AML-193 (cell line): ENCODE measurements around the gene TAF4.
A peak's percentile ranks its signal among the peaks of the same experiment; 100 is the strongest.

Experiments
- DNase-seq, 2 experiments: peaks; one replicate each; lab custom pipeline; 2025; lab: John Stamatoyannopoulos, UW

TAF4 gene

DNA sequence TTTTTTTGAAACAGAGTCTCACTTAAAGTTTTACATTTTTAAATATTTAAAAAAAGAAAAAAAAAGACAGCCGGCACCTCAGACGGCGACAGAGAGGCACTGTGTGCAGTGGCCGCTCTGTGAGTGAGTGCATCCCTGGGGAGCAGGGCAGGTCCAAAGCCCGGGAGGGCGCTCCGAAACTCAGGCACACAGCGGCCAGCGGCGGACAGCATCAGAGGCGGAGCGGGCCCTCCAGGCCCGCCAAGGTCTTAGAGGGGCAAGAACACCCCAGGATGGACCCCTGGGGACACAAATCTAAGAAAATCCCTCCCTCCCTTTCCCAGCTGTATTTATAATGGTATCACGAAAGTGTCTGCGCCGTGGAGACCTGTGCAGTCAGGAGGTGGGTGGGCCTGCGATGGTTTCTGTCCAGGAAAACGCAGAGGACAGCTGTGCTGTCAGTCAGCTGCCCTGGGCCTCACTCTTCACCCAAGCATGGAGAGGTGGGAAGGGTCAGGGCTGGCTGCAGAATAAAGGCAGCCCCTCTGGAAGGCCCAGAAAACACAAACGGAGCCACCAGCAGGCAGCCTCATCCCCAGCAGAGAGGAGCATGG, 43.8 kb downstream of the TAF4 start:
- no peak for DNase-seq

DNA sequence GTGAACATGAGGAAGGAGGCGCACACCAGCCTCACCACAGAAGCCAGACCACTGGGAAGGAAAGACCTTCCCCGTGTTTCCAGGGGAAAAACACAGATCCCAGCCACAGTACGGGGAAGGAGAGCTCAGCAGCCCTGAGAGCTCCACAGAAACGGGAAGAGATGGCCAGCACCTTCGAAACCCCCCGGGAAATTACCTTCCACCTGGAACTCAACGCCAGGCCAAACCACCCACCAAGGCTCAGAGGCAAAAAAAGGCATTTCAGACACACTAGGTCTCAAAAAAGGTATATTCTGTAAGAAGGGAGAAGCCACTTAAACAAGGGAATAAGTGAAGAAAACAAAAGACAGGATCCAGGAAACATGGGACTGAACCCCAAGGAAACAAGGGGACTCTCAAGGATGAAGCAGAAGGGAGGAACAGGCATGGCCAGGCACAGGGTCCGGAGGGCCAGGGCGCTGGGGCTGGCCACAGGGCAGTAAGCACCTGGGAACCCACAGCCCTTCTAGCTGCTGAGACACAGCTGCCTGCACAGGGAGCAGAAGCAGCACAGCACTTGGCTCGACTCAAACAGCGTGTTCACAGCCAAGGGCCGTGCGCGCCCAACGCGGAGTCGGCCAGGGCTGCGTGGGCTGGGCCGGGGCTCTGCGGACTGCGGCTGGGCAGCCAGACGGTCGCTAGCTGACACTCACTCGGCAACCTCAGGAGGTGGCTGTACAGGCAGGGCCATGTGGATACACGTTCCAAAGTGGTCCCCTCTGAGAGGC, 44.6 kb downstream of the TAF4 start:
- DNase-seq = no peak

DNA sequence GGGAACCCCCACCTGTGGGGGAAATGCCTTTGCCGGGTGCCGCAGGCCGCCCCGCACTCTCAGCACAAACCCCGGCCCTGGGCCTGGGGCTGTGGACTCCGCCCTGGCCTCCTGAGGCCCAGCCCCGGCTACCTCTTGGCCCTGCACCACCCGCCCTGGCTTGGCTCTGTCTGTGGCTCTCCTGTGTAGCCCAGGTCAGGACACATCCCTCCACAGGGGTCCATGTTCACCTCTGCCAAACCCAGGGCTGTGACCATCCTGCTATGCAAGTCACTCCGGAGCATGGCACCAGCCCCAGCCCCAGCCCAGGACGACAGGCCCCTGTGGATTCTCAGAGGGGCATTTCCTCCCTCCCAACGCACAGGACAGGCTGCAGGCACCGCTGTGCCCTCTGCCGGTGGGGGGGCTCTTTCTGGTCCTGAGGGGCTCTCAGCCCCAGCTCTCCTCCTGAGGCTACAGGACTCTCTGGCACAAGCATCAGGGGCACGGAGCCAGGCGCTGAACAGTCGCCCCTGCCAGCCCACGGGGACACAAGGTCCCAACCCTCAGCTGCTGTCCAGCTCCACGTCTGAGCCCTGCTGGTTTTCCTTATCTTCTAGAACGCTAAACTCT, 45.7 kb downstream of the TAF4 start:
- no peak for DNase-seq

DNA sequence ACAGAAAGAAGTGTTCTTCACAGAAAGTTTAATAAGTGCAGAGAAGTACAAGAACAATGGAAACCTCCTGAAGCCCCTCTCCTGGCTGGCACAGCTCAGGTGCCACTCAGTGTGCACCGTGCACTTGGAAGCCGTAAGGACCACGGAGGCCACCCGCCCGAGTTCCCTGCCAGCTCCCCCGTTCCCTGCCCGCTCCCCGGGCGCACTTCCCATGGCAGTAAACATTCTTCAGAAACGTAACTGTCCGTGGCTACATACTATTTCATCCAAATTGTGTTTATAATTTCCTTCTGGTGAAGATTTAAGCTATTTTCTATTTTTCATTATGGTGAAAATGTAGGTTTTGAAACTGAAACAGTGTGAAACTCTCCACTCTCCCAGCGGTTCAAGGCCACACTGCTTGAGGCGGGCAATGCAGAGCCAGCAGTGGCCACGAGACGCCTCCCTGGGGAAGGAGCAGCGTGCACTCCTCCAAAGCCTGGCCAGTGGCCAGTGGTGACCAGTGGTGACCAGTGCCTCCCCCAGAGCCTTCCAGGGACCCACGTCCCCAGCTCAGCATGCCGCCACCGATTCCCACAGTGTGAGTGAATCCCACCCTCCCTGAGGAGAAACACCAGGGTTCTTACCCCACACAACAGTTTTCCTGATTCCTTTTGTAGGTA, 46.4 kb downstream of the TAF4 start:
- DNase-seq = no peak

DNA sequence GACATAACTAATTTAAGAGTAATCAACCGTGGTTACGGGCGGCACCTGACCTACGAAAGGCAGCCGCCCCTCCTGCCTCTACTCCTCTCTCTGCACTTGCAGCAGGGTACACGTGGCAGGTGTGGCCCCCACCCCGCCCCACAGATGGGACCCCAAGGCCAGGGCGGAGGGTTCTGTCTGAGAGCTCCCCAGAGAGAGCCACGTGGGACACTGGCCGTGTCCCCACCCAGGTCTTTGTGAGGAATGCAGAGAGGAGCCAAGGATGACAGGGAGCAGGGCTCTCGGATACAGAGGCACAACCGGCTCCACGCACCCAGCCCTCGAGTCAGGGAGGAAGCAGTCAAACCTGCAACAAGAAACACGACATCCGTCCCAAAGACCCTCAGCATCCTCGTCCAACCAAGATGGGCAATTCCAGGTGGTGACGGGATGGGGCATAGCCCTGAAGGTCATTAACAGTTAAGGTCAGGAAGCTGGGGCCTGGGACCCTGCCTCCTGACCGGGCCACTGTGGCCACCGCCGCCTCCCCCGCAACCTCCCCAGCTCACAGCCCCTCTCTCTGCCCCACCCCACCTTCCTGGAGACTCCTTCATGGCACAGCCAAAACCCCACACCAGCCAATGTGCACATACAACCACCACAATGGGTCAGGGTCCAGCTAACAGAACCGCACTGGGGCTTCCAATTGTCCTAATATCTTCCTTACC, 47.1 kb downstream of the TAF4 start:
- no peak for DNase-seq

DNA sequence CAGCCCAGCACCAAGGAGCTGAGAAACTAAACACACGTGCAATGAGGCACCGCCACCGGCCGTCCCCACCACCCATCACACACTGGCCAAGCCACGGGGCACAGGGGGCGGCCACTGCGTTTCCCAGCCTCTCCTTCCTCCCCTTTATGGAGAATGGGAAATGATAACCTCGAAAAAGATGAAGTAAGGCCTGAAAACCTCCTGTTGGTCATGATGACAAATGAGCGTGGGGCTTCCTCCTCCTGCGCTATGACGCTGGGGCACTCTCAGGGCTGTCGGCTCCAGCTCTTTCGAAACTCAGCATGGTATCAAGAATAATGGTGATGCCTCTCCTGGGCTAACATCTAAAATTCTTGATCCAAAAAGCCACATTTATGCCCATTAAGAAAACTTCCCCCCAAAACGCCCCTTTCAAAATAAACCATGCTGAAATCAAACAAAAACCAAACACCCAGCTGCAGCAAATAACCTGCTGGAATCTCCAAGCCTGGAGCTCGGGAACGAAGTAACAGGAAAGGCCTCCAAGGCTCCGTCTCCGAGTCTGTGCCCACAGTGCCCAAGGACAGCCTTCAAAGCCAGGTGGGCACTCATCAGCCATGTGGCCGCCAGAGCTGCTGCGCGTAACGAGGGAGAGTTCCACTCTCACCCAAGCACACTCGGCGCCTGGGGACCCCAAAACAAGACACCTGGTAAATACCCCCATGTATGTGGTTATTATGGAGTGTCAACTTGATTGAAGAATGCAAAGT, 50.0 kb downstream of the TAF4 start:
- DNase-seq = no peak

DNA sequence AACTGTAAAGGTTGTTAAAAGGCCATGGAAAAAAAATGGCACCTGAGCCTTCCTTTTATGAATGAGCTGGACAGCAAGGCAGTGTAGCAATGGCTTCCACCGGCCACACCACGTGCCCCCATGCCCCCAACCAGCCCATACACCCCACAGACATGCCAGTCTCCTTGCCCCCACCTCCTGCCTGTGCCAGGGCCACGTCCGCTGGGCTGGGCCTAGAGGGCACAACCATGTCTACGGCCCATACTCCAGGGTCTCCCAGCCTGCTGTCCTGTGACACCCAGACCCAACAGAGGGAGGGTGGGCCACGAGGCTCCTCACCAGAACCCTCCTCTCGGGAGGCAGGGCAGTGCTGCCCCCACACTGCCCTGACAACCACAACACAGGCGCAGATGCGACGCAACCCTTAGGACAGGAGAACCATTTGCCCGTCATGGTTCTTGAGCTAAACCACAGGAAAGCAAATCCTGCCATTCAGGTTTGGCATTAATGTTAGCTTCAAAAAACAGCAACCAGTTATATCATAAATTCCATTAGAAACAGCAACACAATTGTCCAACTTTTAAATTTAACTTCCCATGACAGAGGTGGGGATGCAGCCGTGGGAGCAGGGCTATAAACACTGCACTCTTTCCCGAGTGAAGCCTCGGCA, 50.7 kb downstream of the TAF4 start:
- no peak for DNase-seq

DNA sequence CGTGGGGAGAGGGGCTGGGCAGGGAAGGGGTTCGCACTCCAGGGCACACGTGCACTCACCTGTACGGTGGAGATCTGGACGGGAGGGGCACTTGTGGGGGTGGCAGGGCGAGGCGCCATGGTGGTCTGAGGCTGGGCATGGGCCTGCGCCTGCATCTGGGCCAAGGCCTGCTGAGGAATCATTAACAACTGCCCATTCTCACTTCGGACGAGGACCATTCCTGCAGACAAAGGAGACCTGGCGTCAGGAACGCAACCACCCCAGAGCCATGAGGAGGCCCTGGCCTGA, 51.2 kb downstream of the TAF4 start:
- DNase-seq = no peak

DNA sequence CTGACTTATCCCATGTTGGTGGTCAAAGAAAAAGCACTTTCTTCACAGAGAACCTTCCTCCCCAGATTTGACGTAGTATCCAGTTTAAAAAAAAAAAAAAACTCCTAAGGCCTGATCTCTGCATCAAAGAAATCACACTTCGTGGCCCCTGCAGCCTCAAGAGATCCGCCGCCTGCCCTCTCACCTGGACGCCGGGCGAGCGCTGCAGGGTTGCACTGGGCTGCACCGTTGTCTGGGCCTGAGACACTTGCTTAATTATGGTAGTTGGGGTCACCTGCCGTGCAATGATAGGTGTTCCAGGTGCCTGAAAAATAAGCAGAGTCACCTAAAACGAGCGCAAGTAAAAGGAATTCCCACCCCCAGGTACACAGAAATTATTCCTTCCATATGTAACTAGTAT, 53.0 kb downstream of the TAF4 start:
- DNase-seq = no peak

DNA sequence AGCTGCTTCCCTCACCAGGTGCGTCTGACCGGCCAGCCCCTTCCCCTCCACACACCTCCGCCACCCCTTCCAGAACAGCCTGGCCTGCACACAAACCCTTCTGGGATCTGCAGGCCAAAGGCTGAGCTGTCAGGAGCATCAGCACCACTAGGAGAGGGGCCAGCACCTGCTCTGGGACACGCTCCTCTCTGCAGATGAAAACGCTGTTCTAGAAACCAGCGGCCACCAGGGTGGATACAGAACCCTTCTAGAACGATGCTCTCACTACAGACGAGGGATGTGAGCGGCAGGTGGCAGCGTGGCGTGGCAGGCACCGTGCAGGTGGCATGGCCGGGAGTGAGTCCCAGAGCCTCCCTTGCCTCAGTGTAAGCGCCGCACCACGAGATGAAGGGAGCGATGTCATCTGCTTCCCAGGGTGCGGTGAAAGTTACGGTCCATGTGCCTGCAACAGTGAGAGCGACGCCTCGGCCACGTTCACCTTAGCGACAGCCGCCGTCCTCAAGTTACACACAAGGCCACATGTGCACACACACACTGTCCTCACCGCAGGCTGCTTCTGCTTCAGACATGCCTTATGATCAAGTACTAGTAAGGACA, 53.6 kb downstream of the TAF4 start:
- DNase-seq = no peak

DNA sequence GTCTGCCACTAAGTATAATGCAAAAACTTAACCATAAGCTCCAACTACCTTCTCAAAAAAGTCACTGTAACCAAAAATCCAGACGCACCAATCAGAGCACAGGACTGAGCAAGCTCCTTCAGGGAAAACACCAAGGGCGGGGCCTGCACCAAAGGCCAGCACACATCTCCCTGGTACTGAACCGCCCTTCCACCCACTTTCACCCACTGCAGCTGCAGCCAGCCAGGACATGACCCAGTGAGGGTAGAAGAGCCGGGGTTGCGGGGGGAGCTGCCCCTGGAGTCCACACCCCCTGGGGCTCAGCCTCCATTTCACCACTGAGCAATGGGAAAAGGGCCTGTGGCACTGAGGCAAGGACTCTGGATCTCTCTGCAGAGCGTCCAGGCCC, 54.3 kb downstream of the TAF4 start:
- DNase-seq = no peak

DNA sequence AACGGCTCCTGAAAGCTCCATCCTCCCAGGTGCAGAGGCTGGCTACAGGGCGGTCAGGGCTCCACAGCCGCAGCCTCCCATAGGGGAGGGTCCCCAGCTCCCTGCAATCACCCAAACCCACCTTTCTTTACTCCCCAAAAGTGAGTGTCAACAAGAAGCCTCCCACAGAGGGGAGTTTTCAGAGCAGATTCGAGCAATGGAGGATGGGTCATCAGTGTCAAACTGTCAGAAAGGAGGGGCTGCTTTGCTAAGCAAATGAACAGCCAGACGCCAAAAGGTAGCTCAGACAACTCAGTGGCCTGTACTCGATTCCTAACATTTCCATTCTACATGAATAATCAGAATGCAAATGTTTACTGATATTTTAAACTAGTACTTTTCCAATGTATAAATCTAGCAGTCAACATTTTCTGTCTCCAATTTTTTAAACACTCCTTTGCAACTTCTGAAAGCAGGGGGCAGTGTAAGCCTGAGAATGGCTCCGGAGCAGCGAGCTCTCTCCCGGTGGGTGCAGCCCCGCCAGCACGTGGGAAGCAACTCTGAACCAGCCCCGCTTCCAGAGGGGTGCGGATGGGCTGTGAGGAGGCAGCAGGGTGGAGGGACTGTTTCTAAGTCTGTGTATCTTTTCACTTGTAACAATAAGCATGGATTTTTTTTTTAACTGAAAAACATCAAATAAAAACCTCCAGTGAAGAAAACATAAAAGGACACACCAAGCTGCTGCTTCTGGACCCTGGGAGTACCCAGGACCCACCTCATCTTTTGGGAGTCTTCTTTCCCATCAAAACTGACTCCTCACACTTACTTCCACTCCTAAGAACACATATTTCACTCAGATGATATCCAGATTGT, 54.9 kb downstream of the TAF4 start:
- peak; percentile 12 to 15 for DNase-seq

DNA sequence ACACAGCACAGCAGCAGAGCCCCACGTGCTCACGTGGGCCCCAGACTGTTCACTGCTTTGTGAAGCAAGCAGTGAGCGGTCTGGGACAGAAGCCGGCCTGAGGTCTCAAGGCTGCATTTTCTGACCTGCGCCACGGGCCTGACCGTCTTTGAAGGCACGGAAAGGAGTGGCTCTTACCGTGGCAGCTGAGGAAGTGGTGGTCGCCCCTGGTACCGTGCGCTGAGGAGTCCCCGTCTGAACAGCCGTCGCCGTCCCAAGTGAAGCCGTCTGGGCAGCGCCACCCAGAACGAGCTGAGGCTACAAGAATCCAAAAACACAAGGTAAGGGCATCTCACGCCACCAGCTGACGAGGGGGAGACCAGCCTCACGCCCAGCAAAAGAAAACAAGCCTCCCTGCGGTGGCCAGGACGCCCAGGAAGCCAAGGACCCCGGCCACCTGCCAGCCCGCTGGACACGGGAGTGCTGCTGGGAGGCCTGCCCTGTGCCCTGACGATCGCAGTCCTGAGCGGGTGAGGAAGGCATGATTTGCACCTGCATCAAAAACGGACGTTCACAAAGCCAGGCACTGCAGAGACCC, 55.7 kb downstream of the TAF4 start:
- no peak for DNase-seq

DNA sequence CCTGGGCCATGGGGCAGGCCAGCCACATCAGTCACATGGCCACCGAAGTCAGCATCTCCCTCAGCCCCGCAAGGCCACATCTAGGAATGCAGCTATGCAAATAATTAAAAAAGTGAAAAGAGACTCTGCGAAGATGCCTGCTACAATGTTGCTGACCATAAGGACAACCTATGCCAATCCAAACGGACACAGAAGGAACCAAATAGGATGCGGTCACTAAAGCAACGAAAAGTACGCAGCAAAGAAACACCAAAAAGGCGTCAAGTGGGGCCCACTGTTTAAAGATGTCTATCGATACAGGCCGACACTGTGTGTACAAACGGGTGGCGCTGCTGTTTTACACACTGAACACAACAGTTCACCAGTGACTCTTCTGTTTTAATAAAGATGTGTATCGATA, 56.4 kb downstream of the TAF4 start:
- no peak for DNase-seq

DNA sequence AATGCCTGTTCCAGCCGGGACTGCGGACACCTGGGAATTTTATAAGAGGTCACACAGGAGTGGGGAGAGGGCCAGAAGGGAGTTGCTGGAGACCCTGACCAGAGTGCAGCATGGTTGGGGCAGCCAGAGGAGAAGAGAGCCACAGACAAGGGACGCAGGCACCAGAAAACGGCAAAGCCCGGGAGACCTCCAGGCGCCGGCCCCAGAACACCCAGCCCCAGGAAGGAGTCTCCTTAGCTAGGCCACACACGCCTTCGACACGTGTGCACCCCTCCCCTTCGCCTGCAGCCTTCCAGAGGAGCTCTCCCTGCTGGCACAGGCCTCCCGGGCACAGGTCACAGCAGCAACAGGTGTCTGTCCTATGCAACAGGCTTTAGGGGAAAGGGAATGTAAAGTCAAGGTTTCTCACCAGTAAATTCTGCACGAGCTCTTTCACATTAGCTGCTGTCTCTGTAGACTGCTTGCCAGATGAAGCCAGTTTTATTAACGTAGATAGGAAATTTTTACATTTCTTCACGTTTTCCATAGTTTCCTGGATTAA, 57.0 kb downstream of the TAF4 start:
- DNase-seq = no peak

DNA sequence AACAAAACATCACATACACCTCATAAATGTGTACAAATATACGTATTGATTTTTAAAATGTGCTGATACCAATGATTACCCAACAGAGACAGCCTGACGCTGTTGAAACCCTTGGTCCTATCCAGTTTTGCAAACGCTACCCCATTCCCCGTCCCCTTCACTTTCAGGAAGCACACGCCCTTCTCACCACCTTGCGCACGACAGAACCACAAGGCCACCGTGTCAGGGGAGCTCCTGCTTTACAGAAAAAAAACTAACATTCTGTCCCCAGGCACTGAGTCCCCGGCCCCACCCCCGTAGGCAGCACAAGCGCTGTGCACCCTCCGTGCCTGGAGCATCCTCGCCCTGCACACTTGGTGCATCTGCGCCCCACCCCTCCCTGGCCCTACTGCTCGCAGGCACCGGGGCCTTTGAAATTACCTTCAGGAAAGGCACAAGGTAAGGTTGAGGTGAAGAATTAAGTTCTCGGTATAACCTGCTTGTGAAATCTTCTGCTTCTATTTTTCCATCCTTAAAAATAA, 58.5 kb downstream of the TAF4 start:
- no peak for DNase-seq

DNA sequence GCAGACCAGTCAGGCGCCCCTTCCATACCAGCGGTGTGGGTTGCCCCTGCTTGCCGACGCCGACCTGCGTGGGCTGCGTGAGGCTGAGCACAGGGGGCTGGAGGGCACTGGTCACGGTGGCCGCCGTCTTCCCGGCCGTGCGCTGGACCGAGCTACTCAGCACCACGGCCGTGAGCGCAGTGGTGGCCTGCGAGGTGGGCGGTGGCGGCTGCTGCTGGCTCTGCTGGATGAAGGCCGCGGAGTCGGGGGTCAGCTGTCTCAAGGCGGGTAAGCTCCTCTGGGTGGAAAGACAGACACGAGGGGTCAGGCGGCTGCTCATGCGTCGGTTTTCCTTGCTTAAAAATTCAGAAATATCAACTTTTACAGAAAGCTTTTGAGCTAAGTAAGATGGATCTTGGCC, 59.2 kb downstream of the TAF4 start:
- no peak for DNase-seq

DNA sequence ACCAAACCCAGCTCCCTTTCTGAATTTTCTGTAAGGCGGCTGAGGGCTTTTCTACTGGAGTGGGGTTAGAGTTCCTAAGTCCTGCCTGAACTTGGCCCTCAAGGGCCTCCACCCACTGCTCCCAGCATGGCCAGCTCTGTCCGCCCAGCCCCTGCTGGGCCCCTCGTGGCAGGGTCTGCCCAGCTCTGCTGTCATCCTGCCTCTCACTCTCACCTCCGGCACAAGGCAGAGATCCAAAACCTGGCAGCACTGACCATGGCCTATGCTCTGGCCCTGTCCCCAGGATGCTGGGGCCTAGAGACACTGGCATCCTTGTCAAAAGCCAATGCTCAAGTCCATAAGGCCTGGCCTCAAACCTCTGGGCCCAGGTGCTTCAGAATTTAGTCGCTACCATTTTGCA, 61.1 kb downstream of the TAF4 start:
- no peak for DNase-seq
